ENCODE results near the gene ANKS4B. TPM values are rescaled to one million over a fixed set of nuclear protein-coding genes. Genes with fewer than 3 reads are reported as not detected.

The ANKS4B gene
- total and polyA plus RNA-seq, 4 donors = 5.7 to 13.6 (median 8.7) TPM

- TF ChIP-seq REST (IDR thresholded peaks at IDR 0.05) (no peak), MAX (IDR thresholded peaks at IDR 0.05) (no peak), HNF4A (conservative IDR thresholded peaks at IDR 0.05) (no peak), FOXA2 (IDR thresholded peaks at IDR 0.05) (no peak), NR2F2 (IDR thresholded peaks at IDR 0.05) (no peak)
These were observed 33.8 kb upstream of the ANKS4B start (continued) for GRCh38 chr16:21199607-21200218.

GRCh38 chr16:21203155-21203797 lies 30.2 kb upstream of the ANKS4B start:
- Histone ChIP-seq H3K9me3 (ENCODE audit: control insufficient read depth in 4 of 4, low read length in 3 of 4) (no peaks in the 10 kb centered on the region), H3K4me3 (ENCODE audit: low read depth in 1 of 3, low read length in 3 of 3) (no peak overlapping the region), H3K4me1 (ENCODE audit: control insufficient read depth in 4 of 4, insufficient read depth in 4 of 4, low read length in 3 of 4) (peaks cover 0 to 3% (median 0%) of the 10 kb centered on the region in 4 donors), H3K27me3 (ENCODE audit: control insufficient read depth in 4 of 4, insufficient read depth in 4 of 4, low read length in 3 of 4) (no peaks in the 10 kb centered on the region), H3K9ac (ENCODE audit: low read depth in 1 of 2, low read length in 2 of 2) (no peak overlapping the region), H3K27ac (ENCODE audit: low read depth in 1 of 2, low read length in 2 of 2) (no peak overlapping the region), H3K36me3 (ENCODE audit: control insufficient read depth in 4 of 4, insufficient read depth in 3 of 4, low read depth in 1 of 4, low read length in 3 of 4) (no peaks in the 10 kb centered on the region)
- WGBS = 62% methylated on average over 7 of the region's 7 CpGs
- no peak for DNase-seq (ENCODE audit: low spot score)
- TF ChIP-seq HNF4G (IDR thresholded peaks at IDR 0.05) = no peak
- peak; percentile 34 to 63 for TF ChIP-seq HNF4A (conservative IDR thresholded peaks at IDR 0.05)

GRCh38 chr16:21205303-21205702 lies 28.2 kb upstream of the ANKS4B start:
- no peaks in the 10 kb centered on the region for H3K27me3 ChIP-seq (ENCODE audit: control insufficient read depth in 4 of 4, insufficient read depth in 4 of 4, low read length in 3 of 4)
- peaks cover 0 to 3% (median 0%) of the 10 kb centered on the region in 4 donors for H3K4me1 ChIP-seq (ENCODE audit: control insufficient read depth in 4 of 4, insufficient read depth in 4 of 4, low read length in 3 of 4)
- H3K36me3 ChIP-seq (ENCODE audit: control insufficient read depth in 4 of 4, insufficient read depth in 3 of 4, low read depth in 1 of 4, low read length in 3 of 4) = no peaks in the 10 kb centered on the region
- TF ChIP-seq HNF4A (conservative IDR thresholded peaks at IDR 0.05) (peak in 1 of 2 donors; percentile 39), NR2F2 (IDR thresholded peaks at IDR 0.05) (no peak), GABPA (IDR thresholded peaks at IDR 0.05 in 1 of 2, conservative IDR thresholded peaks at IDR 0.05 in 1 of 2) (no peak), TAF1 (conservative IDR thresholded peaks at IDR 0.05) (no peak), CTCF (IDR thresholded peaks at IDR 0.05; ENCODE audit: low read depth, low read length, missing input control) (no peak), REST (IDR thresholded peaks at IDR 0.05) (no peak), EGR1 (IDR thresholded peaks at IDR 0.05; ENCODE audit: low read depth in 2 of 2) (no peak), SP1 (IDR thresholded peaks at IDR 0.05) (no peak)
- no peak overlapping the region for H3K9ac ChIP-seq (ENCODE audit: low read depth in 1 of 2, low read length in 2 of 2)
- H3K9me3 ChIP-seq (ENCODE audit: control insufficient read depth in 4 of 4, low read length in 3 of 4) = no peaks in the 10 kb centered on the region
- no peak for DNase-seq (ENCODE audit: low spot score)
- H3K27ac ChIP-seq (ENCODE audit: low read depth in 1 of 2, low read length in 2 of 2) = no peak overlapping the region
- H3K4me3 ChIP-seq (ENCODE audit: low read depth in 1 of 3, low read length in 3 of 3) = no peak overlapping the region
